Measurements from ENCODE around the gene MS4A10. TPM values are rescaled to one million over a fixed set of nuclear protein-coding genes. Genes with fewer than 3 reads are reported as not detected.

The MS4A10 gene
- total and polyA plus RNA-seq, 2 of the 8 experiments (the other 6 are each of a cell fraction or from before 2014, with no cell fraction given), result not detected

Other genes with a start within 250 kb of the MS4A10 start
- gene MS4A8, start 85.7 kb upstream of the MS4A10 start, total RNA-seq (2021; fragmentation: NEBNext Ultra II Directional; extraction: Animal tissue kit (Norgen Biotek cat#: 25700)), result not detected in 2 replicates
- gene MS4A8, start 85.7 kb upstream of the MS4A10 start, polyA plus RNA-seq (2011; rRNA removed), result not detected in 2 replicates
- not detected in 2 replicates for gene MS4A18, start 60.6 kb upstream of the MS4A10 start, total RNA-seq (2021; fragmentation: NEBNext Ultra II Directional; extraction: Animal tissue kit (Norgen Biotek cat#: 25700))
- not detected in 2 replicates for gene MS4A18, start 60.6 kb upstream of the MS4A10 start, polyA plus RNA-seq (2011; rRNA removed)
- gene MS4A15, start 28.5 kb upstream of the MS4A10 start, total RNA-seq (2021; fragmentation: NEBNext Ultra II Directional; extraction: Animal tissue kit (Norgen Biotek cat#: 25700)), result 0.17 TPM in 1 of 2 replicates, not detected in the other
- 0.15 and 0.41 TPM in 2 replicates for gene MS4A15, start 28.5 kb upstream of the MS4A10 start, polyA plus RNA-seq (2011; rRNA removed)
- gene CCDC86, start 56.8 kb downstream of the MS4A10 start, total RNA-seq (2021; fragmentation: NEBNext Ultra II Directional; extraction: Animal tissue kit (Norgen Biotek cat#: 25700)), result 76.4 and 77.1 TPM in 2 replicates
- gene CCDC86, start 56.8 kb downstream of the MS4A10 start, polyA plus RNA-seq (2011; rRNA removed), result 37.7 and 55.6 TPM in 2 replicates
- gene PTGDR2, start 70.6 kb downstream of the MS4A10 start, total RNA-seq (2021; fragmentation: NEBNext Ultra II Directional; extraction: Animal tissue kit (Norgen Biotek cat#: 25700)), result 0.11 TPM in 1 of 2 replicates, not detected in the other
- gene PTGDR2, start 70.6 kb downstream of the MS4A10 start, polyA plus RNA-seq (2011; rRNA removed), result 0.20 and 0.25 TPM in 2 replicates
- gene ZP1, start 82.2 kb downstream of the MS4A10 start, total RNA-seq (2021; fragmentation: NEBNext Ultra II Directional; extraction: Animal tissue kit (Norgen Biotek cat#: 25700)), result not detected in 2 replicates
- gene ZP1, start 82.2 kb downstream of the MS4A10 start, polyA plus RNA-seq (2011; rRNA removed), result 0.16 TPM in 1 of 2 replicates, not detected in the other
- gene PRPF19, start 121.3 kb downstream of the MS4A10 start, total RNA-seq (2021; fragmentation: NEBNext Ultra II Directional; extraction: Animal tissue kit (Norgen Biotek cat#: 25700)), result 140 and 141 TPM in 2 replicates
- 107 and 176 TPM in 2 replicates for gene PRPF19, start 121.3 kb downstream of the MS4A10 start, polyA plus RNA-seq (2011; rRNA removed)
- gene TMEM109, start 128.8 kb downstream of the MS4A10 start, total RNA-seq (2021; fragmentation: NEBNext Ultra II Directional; extraction: Animal tissue kit (Norgen Biotek cat#: 25700)), result 30.3 and 30.7 TPM in 2 replicates
- gene TMEM109, start 128.8 kb downstream of the MS4A10 start, polyA plus RNA-seq (2011; rRNA removed), result 27.3 and 29.9 TPM in 2 replicates
- 97.9 and 98.2 TPM in 2 replicates for gene TMEM132A, start 139.1 kb downstream of the MS4A10 start, total RNA-seq (2021; fragmentation: NEBNext Ultra II Directional; extraction: Animal tissue kit (Norgen Biotek cat#: 25700))
- gene TMEM132A, start 139.1 kb downstream of the MS4A10 start, polyA plus RNA-seq (2011; rRNA removed), result 46.6 and 69.0 TPM in 2 replicates
- gene SLC15A3, start 166.8 kb downstream of the MS4A10 start, total RNA-seq (2021; fragmentation: NEBNext Ultra II Directional; extraction: Animal tissue kit (Norgen Biotek cat#: 25700)), result 25.8 and 33.7 TPM in 2 replicates
- 31.0 and 36.4 TPM in 2 replicates for gene SLC15A3, start 166.8 kb downstream of the MS4A10 start, polyA plus RNA-seq (2011; rRNA removed)
- gene CD6, start 186.3 kb downstream of the MS4A10 start, total RNA-seq (2021; fragmentation: NEBNext Ultra II Directional; extraction: Animal tissue kit (Norgen Biotek cat#: 25700)), result 0.19 TPM in 1 of 2 replicates, not detected in the other
- gene CD6, start 186.3 kb downstream of the MS4A10 start, polyA plus RNA-seq (2011; rRNA removed), result 0.03 TPM in 2 replicates

All from H1 (cell line).